HG03520 (cell line): ENCODE measurements around the gene PSMB9.

Experiments used
- ATAC-seq: cut with Tn5 transposase; IDR thresholded peaks from one replicate; pipeline ENCODE4 v1.9.1; 2021; ENCODE audit warnings: mild to moderate bottlenecking, moderate library complexity; ENCODE audit not compliant: unreplicated experiment

PSMB9 gene

DNA sequence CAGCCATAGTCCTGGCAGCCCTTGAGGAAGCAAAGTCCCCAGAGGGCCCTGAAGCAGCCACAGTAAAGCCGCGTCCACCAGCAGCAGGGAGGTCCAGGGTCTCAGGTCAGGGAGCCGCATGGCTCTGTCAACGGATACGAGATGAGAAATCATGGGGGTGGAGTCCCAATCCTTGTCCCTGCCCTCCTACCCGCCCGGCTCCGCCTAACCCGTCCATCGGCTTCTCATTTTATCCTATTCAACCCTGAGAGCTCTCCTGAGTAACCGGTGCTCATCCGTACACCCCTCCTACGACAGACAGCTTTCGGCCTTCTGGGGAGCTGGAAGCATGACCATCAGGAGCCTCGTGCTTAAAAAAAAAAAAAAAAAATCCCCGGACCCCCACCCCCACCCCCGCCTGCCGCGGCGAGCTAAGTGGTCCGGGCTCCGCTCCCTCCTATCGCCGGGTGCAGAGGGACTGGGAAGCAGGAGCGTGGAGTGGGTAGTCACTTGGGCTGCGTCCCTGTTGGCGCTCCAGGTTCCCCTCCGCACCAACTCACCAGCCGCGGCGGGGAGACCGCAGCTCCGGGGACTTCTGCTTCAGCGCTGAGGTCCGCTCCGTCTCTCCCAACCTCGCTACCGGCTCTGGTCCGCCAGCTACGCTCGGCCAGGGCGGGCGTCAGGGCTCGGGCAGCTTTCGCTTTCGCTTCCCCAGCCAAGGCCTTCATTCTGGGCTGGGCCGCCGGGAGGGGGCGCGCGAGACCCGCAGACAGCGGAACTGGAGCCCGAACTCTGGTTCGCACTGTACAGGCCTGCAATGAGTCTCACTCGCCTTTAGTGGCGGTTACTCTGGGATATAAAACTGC lies 15.7 kb upstream of the PSMB9 start, which contains the start of gene TAP2:
TAP2 (minus strand) TSS at position 626 of the 845 bp plus-strand sequence; CDS start at position 120, 506 bp downstream.
- ATAC-seq = peak; percentile 63

- no peak for ATAC-seq
These were observed 14.6 kb upstream of the PSMB9 start for GRCh38 chr6:32839356-32839755.

DNA sequence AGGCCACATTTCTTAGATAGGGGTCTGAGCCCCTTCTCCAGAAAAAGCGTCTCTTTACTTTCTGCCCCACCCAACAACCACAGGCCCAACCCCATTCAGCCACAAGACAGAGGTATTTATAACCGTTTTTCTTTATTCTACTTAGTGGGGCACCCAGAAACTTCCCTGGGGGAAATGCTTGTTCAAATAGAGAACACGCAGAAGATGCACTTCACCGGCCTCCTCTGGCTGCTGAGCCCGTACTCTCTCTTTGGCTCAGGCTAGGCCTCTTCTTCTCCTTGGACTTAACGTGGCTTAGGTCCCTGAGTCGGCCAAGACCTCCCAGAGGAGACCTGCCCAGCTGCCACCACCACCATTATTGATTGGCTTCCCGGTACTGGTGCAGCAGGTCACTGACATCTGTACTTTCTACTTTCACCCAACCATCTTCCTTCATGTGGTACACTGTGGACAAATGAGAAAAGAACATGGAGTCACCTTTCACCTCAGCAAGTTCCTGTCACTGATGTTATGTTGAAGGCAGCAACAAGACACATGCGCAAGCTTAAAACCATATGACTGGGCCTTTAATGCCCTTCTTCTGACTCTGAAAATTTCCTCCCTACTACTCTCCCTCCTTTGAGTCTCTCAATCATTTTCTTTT lies 13.3 kb upstream of the PSMB9 start:
- ATAC-seq = no peak

GRCh38 chr6:32842021-32842650 lies 11.9 kb upstream of the PSMB9 start:
- no peak for ATAC-seq

DNA sequence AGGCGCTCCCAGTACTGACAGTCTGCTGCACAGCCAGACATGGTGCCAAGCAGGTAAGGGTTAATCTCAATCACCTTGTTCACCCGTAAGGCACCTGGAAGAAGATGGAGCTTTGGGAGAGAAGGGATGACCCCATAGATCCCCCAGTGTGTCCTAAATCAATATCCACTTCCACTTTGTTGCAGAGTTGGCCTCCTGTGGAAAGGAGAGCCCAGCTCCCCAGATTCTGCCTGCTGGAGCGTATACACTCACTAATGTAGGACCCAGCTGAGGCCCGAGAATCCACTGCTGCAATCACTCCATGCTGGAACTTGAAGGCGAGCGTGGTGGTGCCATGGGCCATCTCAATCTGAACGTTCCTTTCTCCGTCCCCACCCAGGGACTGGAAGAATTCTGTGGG lies 11.3 kb upstream of the PSMB9 start:
- ATAC-seq = no peak

DNA sequence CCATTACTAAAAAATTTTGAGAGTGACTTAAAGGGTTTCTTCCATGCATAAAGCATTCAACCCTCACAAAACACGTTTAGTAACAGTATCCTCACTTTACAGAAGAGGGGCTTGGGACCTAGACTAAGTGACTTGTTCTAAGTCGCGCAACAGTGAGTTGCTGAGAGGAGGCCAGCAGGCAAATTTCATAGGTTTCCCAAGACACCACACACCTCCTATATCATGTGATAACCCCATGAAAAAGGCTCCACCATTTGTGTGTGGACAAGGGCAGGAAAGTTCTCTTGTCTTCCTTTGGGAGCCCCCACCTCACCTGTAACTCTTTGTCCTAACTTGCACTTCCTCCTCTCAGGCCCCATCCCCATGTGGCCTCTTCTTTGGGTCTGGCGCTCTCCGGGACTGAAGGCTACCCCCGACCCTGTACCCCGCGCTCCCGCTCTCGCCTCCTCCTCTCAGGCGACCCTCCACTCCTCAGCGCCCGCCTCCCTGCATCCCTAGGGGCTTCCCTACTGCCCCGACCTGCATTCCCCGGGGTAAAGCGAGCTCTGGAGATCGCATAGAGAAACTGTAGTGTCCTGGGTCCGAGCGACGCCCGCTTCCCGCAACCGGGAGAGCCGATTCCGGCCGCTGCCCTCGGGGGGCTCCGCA lies 10.5 kb upstream of the PSMB9 start:
- ATAC-seq = no peak

DNA sequence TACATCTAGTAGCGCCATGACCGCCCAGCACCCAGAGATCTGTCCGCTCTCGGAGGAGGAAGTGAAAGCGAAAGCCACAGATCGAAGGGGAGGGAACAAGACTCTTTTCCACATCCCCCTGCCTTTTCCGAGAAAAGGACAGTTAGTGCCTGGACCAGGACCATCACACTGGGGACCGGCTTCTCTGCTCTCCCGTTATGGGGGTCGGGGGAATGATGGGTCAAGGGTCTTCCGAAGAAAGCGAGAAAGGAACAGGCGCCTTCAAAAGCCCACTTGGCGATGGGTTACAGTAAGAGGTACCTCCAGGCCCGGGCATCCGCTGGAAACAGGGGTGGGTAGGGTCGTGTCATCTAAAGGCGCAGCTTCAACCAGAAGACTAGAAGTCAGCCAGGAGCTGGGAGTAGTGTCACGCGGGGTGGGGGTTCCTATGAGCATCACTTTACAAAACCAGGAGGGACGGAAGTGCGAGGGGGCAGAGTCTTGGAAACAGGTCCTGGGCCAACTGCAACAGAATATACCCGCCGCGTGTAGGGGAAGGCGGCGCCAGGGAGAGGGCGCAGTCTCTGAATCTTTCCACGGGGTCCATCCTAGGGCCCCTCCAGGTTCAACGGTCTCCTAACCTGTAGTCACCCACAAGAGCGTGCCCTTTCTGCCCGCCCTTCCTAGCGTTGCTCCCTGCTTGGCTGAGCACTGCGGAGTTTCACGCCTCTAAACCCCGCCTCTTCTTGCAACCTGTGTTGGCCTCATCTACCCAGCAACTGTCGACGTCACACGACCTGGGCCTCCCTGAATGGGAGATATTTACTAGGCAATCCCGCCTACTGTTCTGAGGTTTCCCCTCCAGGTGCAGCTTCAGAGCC lies 9.8 kb upstream of the PSMB9 start, which contains the start of gene PSMB8:
PSMB8 (minus strand) TSS at position 69 of the 860 bp plus-strand sequence; CDS start at position 18, 51 bp downstream.
- ATAC-seq = peak; percentile 61

- ATAC-seq = no peak
These were observed 9.1 kb upstream of the PSMB9 start for GRCh38 chr6:32844839-32845383.

- ATAC-seq = no peak
These were observed 8.6 kb upstream of the PSMB9 start for GRCh38 chr6:32845384-32845884.

GRCh38 chr6:32847004-32847403 lies 7.0 kb upstream of the PSMB9 start:
- no peak for ATAC-seq

- ATAC-seq = no peak
These were observed 6.2 kb upstream of the PSMB9 start for GRCh38 chr6:32847795-32848194.

DNA sequence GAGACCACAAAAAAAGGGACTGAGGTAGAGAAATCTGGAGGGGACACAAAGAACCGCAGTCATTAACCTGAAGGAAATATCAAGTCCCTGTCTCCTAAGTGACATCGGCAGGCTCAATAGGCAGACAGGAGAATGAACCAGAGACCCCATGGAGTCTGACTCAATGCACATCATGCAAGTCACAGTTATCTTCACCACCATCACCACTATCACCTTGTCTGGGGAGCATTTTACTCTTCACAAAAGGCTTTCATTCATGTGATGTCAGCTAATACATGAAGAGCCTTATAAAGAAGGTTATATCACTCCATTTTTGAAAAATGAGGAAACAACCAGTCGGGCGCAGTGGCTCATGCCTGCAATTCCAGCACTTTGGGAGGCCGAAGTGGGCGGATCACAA lies 4.9 kb upstream of the PSMB9 start:
- no peak for ATAC-seq

GRCh38 chr6:32851025-32851424 lies 3.0 kb upstream of the PSMB9 start:
- ATAC-seq = no peak

DNA sequence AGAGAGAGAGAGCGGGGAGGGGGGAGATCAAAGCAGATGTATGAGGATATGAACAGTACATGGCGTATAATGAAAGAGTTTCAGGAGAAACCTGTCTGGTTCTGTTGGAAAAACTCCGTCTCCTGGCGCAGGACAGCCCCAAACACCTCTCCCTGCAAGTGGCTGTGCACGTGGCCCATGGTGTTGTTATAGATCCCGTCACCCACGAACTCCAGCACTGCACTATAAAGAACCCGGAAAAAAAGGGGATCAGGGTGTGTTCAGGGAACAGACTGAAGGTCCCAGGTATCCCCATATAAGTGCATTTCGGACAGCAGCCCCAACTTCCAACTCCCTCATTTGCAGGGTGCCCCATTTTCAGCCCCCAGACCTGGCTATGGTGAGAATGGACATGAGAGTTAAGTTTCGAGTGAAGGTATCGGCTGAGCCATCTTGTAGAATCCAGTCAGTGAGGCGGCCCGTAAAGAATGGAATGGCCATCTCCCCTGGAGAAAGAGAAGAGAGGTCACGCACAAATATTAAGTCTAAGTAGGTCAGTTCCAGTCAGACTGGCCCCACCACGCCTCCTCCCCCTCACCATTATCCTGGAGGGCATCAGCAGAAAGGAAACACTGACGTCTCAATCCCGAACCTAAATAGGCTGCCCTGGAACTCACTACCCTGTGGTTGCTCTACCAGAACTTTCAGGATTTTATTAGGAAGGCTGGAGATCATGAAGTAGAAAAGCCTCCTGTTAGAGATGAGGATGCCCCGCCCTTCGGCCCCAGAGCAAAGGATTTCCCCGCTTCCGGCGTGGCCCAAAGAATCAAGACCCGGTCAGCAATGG lies 1.8 kb upstream of the PSMB9 start:
- ATAC-seq = no peak

DNA sequence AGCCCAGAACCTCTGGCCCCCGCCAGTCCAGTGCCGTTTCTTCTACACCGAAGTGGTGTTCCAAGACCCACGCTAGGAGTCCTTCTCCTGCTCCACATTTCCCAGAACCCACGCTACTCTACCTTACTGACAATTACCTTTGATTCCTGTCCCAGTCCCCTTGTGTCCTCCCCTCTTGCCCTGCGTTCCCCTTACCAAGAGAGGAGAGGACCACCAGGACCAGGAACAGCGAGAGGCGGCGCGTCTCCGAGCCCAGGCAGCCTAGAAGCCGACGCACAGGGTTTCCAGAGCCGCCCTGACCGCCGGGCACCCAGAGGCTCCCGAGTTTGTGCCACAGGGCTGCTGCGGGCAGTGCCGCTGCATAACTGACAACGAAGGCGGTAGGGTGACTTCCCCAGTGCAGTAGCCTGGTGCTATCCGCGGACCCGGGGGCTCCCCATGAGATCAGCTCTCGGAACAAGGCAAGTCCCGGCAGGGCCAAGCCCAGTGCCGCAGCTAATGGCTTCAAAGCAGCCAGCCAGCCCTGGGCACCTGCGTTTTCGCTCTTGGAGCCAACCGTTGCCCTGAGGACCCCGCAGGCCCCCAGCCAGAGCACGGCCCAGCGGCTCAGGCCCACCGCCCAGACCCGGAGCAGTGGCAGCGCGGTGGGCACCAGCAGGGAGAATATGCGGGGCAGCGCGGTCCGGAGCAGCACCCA lies 1.0 kb upstream of the PSMB9 start:
- peak; percentile 7 for ATAC-seq

GRCh38 chr6:32854376-32855178 lies 585 bp downstream of the PSMB9 start:
- ATAC-seq = peak; percentile 12

DNA sequence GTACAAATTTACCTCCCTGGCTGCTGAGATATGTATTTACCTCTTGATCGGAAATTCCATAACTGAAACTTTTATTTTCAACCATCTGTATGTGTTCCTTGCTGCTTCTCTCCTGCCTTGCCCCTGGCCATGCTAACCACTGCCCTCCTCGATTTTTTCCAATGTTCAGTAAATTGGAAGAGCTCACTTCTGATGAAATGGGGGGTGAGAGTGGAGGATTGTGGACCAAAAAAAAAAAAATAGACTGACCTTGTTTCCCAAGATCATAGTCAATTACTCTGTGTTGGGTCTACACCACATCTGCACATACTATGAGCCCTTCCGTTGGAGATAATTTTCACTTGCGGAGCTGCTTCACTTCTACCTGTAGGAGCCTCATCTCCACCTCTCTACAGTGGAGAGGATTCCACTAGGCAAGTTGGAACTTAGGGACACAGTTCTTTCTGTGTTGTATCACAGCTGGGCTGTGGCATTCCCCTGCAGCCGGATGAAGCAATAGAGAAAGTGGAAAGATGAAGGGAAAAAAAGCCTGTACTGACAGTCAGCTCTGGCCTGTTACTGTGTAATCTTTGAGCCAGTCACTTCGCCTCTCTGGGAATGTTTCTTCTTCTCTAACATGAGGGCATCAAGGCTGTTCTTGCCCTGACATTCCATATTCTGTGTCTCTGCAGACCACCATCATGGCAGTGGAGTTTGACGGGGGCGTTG lies 1.6 kb downstream of the PSMB9 start:
- ATAC-seq = no peak
